COLO829 (cell line): Measurements from ENCODE around the gene GGTLC3.
"Not testable (repeated sequence)": the region's sequence is repeated elsewhere in the genome, so short reads cannot be mapped to it uniquely, and the experiment has no call there.

Experiments
- DNase-seq: peaks from one replicate; pipeline ENCODE4 v3.0.0; 2012; ENCODE audit warnings: low spot score

The GGTLC3 gene

GRCh38 chr22:18513454-18513853, 4.5 kb downstream of the GGTLC3 start:
- DNase-seq: not testable (repeated sequence)

DNA sequence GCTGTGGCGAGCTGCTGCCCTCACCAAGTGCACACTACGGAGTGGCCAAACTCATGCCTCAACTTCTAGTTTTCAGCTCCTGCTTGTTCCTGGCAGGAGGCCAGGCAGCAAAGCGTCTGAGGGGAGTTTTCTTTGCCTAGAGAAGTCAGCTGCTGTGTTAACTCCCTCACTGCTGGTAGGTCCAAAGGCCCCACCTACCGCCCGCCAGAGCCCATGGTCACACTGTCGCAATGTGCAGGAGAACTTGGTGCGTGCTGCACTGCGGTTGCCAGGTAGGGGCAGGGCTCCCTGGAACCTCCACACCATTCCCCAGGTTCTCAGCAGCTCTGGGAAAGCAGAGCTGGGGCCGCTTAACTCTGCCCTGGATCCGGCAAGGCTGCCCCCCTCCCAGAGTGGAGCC, 5.6 kb downstream of the GGTLC3 start:
- not testable (repeated sequence) for DNase-seq

DNA sequence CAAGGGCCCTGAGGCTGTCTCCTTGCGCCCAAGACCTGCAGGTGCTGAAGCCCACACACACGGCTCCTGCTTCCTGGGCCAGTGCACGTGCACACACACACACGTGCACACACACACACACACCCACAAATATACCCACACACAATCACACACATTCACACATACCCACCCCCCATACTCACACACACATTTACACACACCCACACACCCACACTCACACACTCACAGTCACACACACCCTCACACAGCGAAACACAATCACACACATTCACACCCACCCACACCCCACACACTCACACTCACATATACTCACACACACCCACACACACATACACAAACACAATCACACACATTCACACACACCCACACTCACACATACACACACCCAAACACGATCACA, 6.6 kb downstream of the GGTLC3 start:
- DNase-seq: not testable (repeated sequence)

DNA sequence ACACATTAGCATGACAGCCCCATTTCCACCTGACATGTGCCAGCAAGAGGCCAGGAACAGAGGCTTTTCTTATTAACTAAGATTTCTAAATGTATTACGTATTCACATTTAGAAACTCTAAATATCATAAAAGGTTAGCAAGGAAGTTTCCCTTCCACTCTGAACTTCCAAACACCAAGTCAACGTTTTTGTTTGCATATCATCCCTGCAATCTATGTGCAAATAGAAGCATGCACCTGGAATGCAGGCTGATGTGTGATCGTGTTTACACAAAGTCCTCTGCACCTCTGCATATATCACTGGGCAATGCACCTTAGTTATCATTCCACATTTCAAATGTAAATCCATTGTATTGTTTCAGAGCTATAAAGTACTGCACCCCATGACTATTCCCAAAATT, 21.7 kb downstream of the GGTLC3 start:
- not testable (repeated sequence) for DNase-seq
